Right ventricle myocardium superior (tissue), 1 donor: ENCODE results near the gene CYB5R4. TPM values are rescaled to one million over a fixed set of nuclear protein-coding genes. Genes with fewer than 3 reads are reported as not detected.
"Not testable (repeated sequence)": the region's sequence is repeated elsewhere in the genome, so short reads cannot be mapped to it uniquely, and the experiment has no call there.

ENCODE experiments used
- ATAC-seq: fragments of 200-7000 bp; cut with Tn5 transposase; one replicate; pipeline ENCODE4 v1.9.1; 2020; ENCODE audit warnings: mild to moderate bottlenecking; ENCODE audit not compliant: poor library complexity
- DNase-seq: peaks from one replicate; pipeline ENCODE4 v3.0.0-alpha.2; 2020
- intact Hi-C: fragments of 100-400 bp; cut with DNase I; formaldehyde crosslinking; loops from one replicate; pipeline ENCODE4 v1.11.2; 2022
- total RNA-seq: library from RNA; stranded (reverse); fragmentation: NEBNext Ultra II Directional; extraction: Animal tissue kit (Norgen Biotek cat#: 25700); gene quantifications from one replicate; pipeline ENCODE4 v1.2.1, GENCODE V29; 2021
- donor health status: DM: no; HTN: yes; CAD: no; lungs with severe emphysema.

CYB5R4 gene
- total RNA-seq, 1 donor from 2014 or later: 13.2 TPM

- no peak for ATAC-seq
- DNase-seq: no peak
- intact Hi-C loops: no loop called here
Observed at GRCh38 chr6:83893024-83893423, 33.5 kb downstream of the CYB5R4 start.

- DNase-seq, ATAC-seq, intact Hi-C loops: not testable (repeated sequence)
Observed at GRCh38 chr6:83897094-83897493, 37.6 kb downstream of the CYB5R4 start.

GRCh38 chr6:83901624-83902023 lies 42.1 kb downstream of the CYB5R4 start:
- ATAC-seq: no peak
- intact Hi-C loops: no loop called here

GRCh38 chr6:83904395-83904794 lies 44.9 kb downstream of the CYB5R4 start:
- intact Hi-C loops: no loop called here
- ATAC-seq: no peak
- DNase-seq: no peak

More at GRCh38 chr6:83901624-83902023, 42.1 kb downstream of the CYB5R4 start:
- DNase-seq: no peak

- ATAC-seq: no peak
- intact Hi-C loops: no loop called here
- DNase-seq: no peak
Observed at GRCh38 chr6:83905648-83906047, 46.2 kb downstream of the CYB5R4 start.

GRCh38 chr6:83907623-83908390 lies 48.3 kb downstream of the CYB5R4 start:
- DNase-seq, intact Hi-C loops, ATAC-seq: not testable (repeated sequence)

- DNase-seq (no peak), ATAC-seq (no peak)
- intact Hi-C loops: no loop called here
Observed at GRCh38 chr6:83908813-83909212, 49.3 kb downstream of the CYB5R4 start.

GRCh38 chr6:83911278-83911677 lies 51.8 kb downstream of the CYB5R4 start:
- intact Hi-C loops: no loop called here
- DNase-seq: no peak
- ATAC-seq: no peak

- DNase-seq (no peak), ATAC-seq (no peak)
- intact Hi-C loops: no loop called here
Observed at GRCh38 chr6:83914953-83915352, 55.5 kb downstream of the CYB5R4 start.

- DNase-seq: no peak
- ATAC-seq: no peak
- intact Hi-C loops: no loop called here
Observed at GRCh38 chr6:83917001-83917400, 57.5 kb downstream of the CYB5R4 start.

- intact Hi-C loops: no loop called here
- DNase-seq (no peak), ATAC-seq (no peak)
Observed at GRCh38 chr6:83920017-83920416, 60.5 kb downstream of the CYB5R4 start.

- DNase-seq (no peak), ATAC-seq (no peak)
- intact Hi-C loops: no loop called here
Observed at GRCh38 chr6:83921315-83921714, 61.8 kb downstream of the CYB5R4 start.

- ATAC-seq: no peak
- intact Hi-C loops: no loop called here
- no peak for DNase-seq
Observed at GRCh38 chr6:83927470-83927869, 68.0 kb downstream of the CYB5R4 start.

GRCh38 chr6:83928286-83928685 lies 68.8 kb downstream of the CYB5R4 start:
- intact Hi-C loops: no loop called here
- DNase-seq: no peak
- no peak for ATAC-seq

GRCh38 chr6:83946201-83946833 lies 86.8 kb downstream of the CYB5R4 start:
- ATAC-seq, intact Hi-C loops, DNase-seq: not testable (repeated sequence)

GRCh38 chr6:83947983-83948382 lies 88.5 kb downstream of the CYB5R4 start:
- intact Hi-C loops, DNase-seq, ATAC-seq: not testable (repeated sequence)

- no peak for ATAC-seq
- intact Hi-C loops: no loop called here
- no peak for DNase-seq
Observed at GRCh38 chr6:83948851-83949250, 89.4 kb downstream of the CYB5R4 start.

GRCh38 chr6:83951423-83951822 lies 91.9 kb downstream of the CYB5R4 start:
- intact Hi-C loops, DNase-seq, ATAC-seq: not testable (repeated sequence)

GRCh38 chr6:83952830-83953229 lies 93.3 kb downstream of the CYB5R4 start:
- intact Hi-C loops: no loop called here
- DNase-seq (no peak), ATAC-seq (no peak)

GRCh38 chr6:83954371-83954770 lies 94.9 kb downstream of the CYB5R4 start:
- DNase-seq: no peak
- intact Hi-C loops: no loop called here
- no peak for ATAC-seq
